Adrenal gland (tissue), 12 donors: ENCODE data around the gene TTC33. TPM values are rescaled to one million over a fixed set of nuclear protein-coding genes. Genes with fewer than 3 reads are reported as not detected.

ENCODE experiments used
- DNase-seq, 7 donors: peaks; one replicate each; pipeline ENCODE4 v3.0.0-alpha.2; 2019 to 2020
- H3K27ac ChIP-seq, 5 donors: fragments of 200-600 bp; sonication (generic) in 4 of 5; 1 replicate in 3 of 5; 2 replicates in 2 of 5; pipeline versions ENCODE4 v1.5.1 to v1.8.0; 2016 to 2020; ENCODE audit warnings: mild to moderate bottlenecking in 1 of 5
- H3K27me3 ChIP-seq: fragments of 200-600 bp; 2 replicates; pipeline ENCODE4 v1.8.0; 2021
- H3K36me3 ChIP-seq, 2 donors: fragments of 200-600 bp; replicated peaks in 1 of 2; 1 replicate in 1 of 2; 2 replicates in 1 of 2; pipeline versions ENCODE4 v1.5.1 to v1.8.0; 2018 to 2022
- H3K4me1 ChIP-seq, 2 donors: fragments of 200-600 bp; replicated peaks in 1 of 2; 1 replicate in 1 of 2; 2 replicates in 1 of 2; pipeline versions ENCODE4 v1.5.1 to v1.8.0; 2018 to 2021
- H3K4me3 ChIP-seq, 4 donors: fragments of 200-600 bp; sonication (generic) in 3 of 4; one replicate each; pipeline ENCODE4 v1.5.1; 2016 to 2018
- H3K9me3 ChIP-seq, 3 donors: fragments of 200-600 bp; sonication (generic) in 1 of 3; replicated peaks in 1 of 3; 1 replicate in 2 of 3; 2 replicates in 1 of 3; pipeline versions ENCODE4 v1.5.1 to v1.8.0; 2016 to 2021
- CTCF ChIP-seq, 6 experiments: fragments of 450-650 bp in 4 of 6; fragments of 200-600 bp in 2 of 6; sonication (generic) in 1 of 6; IDR thresholded peaks; 1 replicate in 5 of 6; 2 replicates in 1 of 6; pipeline versions ENCODE4 v1.5.1 to v1.8.0; 2016 to 2021; ENCODE audit warnings: antibody characterized with exemption in 6 of 6, mild to moderate bottlenecking in 2 of 6, moderate library complexity in 1 of 6
- POLR2A ChIP-seq, 2 donors: fragments of 450-650 bp; IDR thresholded peaks; one replicate each; pipeline ENCODE4 v1.6.1; 2017; ENCODE audit warnings: antibody characterized with exemption in 2 of 2, mild to moderate bottlenecking in 2 of 2, moderate library complexity in 1 of 2
- WGBS, 4 donors: extraction: QIAGEN DNeasy Blood & Tissue Kit in 2 of 4; methylation state at CpG; one replicate each; pipeline versions ENCODE4 v1.1.5 to v1.1.7; 2013 to 2017; 5-methylcytosine and 5-hydroxymethylcytosine counted together
- intact Hi-C, 2 donors: fragments of 100-400 bp; cut with DNase I; formaldehyde crosslinking; loops; one replicate each; pipeline versions ENCODE4 v1.14.1 to v1.15.0; 2022 to 2023
- polyA plus RNA-seq, 3 donors: library from polyadenylated mRNA; stranded (reverse); fragments of 200-250 nt in 2 of 3; fragments of 350-450 nt in 1 of 3; fragmentation: Illumina TruSeq in 1 of 3; extraction: RNeasy Lipid Tissue Mini Kit (QIAGEN cat#74804) in 1 of 3; gene quantifications; one replicate each; pipeline ENCODE4 v1.2.3, GENCODE V29; 2013 to 2014
- small RNA-seq, 2 donors: library from RNA; depleted of rRNA; stranded (forward); fragments of <200 nt; gene quantifications; one replicate each; pipeline ENCODE3, GENCODE V24; 2016
- total RNA-seq, 9 donors: library from RNA; depleted of rRNA in 4 of 9; stranded (reverse); fragments of >200 nt in 4 of 9; fragments of 120-200 nt in 1 of 9; fragmentation: NEBNext Ultra II Directional in 1 of 9; extraction: Animal tissue kit (Norgen Biotek cat#: 25700) in 1 of 9; gene quantifications; one replicate each; pipeline versions ENCODE4 v1.1.0 to v1.2.4, GENCODE V29; 2013 to 2023
- donor health status: healthy with polysubstance abuse.
- donor health status: Bipolar disorder and iron deficiency.
- donor health status: DM: yes; HTN: yes; CAD: no.
- donor health status: DM: no; HTN: no; CAD: no.
- donor health status: DM: no; HTN: no; CAD: no.
- donor health status: DM: yes; HTN: yes; CAD: no.

The TTC33 gene
- total and polyA plus RNA-seq, 12 donors: 5.8 to 33.5 (median 15.3) TPM

DNA sequence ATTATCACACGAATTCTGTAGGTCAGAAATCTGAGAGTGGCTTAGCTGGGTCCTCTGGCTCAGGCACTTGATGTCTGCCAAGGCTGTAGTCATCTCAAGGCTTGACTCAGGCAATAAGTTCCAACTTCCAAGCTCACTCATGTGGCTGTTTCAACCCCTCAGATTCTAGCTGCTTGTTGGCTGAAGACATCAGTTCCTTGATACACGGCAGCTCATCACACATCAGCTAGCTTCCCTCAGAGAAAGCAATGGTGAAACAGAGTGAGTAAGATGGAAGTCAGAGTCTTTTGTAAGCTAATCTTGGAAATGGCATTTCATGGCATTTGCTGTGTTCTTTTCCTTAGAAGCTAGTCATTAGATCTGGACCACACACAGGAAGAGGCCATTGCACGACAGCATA is 280.2 kb downstream of the TTC33 start:
- DNase-seq: no peak
- no peak overlapping the region for H3K4me3 ChIP-seq
- H3K9me3 ChIP-seq: no peaks in the 10 kb centered on the region
- H3K27me3 ChIP-seq: no peaks in the 10 kb centered on the region
- intact Hi-C loops: no loop called here
- no peaks in the 10 kb centered on the region for H3K4me1 ChIP-seq
- H3K36me3 ChIP-seq: no peaks in the 10 kb centered on the region
- WGBS, 4 donors: 74 to 85% (median 76%) methylated on average over 3 of the region's 3 CpGs
- TF ChIP-seq CTCF (IDR thresholded peaks at IDR 0.05) (no peak), POLR2A (IDR thresholded peaks at IDR 0.05) (no peak)
- H3K27ac ChIP-seq: no peak overlapping the region

DNA sequence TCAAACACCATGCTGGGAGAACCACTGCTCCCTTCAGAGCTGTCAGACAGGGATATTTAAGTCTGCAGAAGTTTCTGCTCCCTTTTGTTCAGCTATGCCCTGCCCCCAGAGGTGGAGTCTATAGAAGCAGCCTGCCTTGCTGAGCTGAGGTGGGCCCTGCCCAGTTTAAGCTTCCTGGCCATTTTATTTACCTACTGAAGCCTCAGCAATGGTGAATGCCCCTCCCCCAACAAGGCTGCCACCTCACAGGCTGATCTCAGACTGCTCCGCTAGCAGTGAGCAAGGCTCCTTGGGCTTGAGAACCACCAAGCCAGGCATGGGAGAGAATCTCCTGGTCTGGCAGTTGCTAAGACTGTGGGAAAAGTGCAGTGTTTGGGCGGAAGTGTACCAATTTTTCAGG is 281.5 kb downstream of the TTC33 start:
- no peaks in the 10 kb centered on the region for H3K9me3 ChIP-seq
- no peak overlapping the region for H3K4me3 ChIP-seq
- no peaks in the 10 kb centered on the region for H3K36me3 ChIP-seq
- no peak overlapping the region for H3K27ac ChIP-seq
- no peaks in the 10 kb centered on the region for H3K4me1 ChIP-seq
- H3K27me3 ChIP-seq: no peaks in the 10 kb centered on the region
- WGBS, 4 donors: 78 to 89% (median 86%) methylated on average over 2 of the region's 2 CpGs
- TF ChIP-seq POLR2A (IDR thresholded peaks at IDR 0.05): no peak
- TF ChIP-seq CTCF (IDR thresholded peaks at IDR 0.05): no peak
- DNase-seq: no peak
- intact Hi-C loops: no loop called here

DNA sequence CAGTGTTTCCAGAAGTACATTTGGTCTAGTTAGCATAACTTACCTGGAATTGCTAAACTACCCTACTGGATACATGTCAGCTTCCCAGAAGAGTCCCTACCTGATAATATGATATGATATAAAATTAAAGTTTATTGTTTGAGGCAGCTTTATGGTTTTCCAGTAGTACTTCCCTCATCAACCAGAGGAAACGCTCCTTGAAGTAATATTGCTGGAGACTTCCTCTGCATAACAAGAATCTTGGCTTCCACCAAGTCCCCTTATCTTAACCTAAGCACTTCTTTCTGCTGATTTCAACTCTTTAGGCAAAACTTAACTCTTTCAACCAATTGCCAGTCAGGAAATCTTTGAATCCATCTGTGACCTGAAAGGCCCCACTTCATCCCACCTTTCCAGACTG is 290.3 kb downstream of the TTC33 start:
- no peaks in the 10 kb centered on the region for H3K36me3 ChIP-seq
- peaks cover 0 to 6% (median 0%) of the 10 kb centered on the region in 3 donors for H3K9me3 ChIP-seq
- 24 to 44% (median 40%) methylated on average over 1 of the region's 1 CpG for WGBS, 4 donors
- H3K4me1 ChIP-seq: no peaks in the 10 kb centered on the region
- no peak overlapping the region for H3K27ac ChIP-seq
- no peak for TF ChIP-seq POLR2A (IDR thresholded peaks at IDR 0.05)
- TF ChIP-seq CTCF (IDR thresholded peaks at IDR 0.05): no peak
- no peak for DNase-seq
- no peaks in the 10 kb centered on the region for H3K27me3 ChIP-seq
- no peak overlapping the region for H3K4me3 ChIP-seq
- intact Hi-C loops: no loop called here

DNA sequence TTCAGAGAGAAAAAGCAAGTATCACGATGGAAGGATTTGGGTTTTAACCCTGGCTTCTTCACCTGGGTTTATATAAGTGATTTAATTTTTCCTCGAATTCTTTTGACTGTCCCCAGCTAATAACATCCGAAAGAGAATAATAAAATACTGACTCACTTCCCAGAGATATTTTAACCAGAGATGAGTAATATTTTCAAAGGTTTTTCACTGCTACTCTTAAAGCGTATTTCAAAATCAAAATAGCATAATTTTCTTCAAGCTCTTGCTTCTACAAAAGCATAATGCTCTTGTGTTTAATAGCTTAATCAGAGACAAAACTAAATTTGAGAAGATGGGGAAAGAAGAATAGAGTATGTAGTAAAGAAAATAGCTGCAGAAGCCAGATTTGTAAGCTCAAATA is 291.2 kb downstream of the TTC33 start:
- H3K36me3 ChIP-seq: no peaks in the 10 kb centered on the region
- no peak overlapping the region for H3K27ac ChIP-seq
- no peak for DNase-seq
- H3K9me3 ChIP-seq: peaks cover 0 to 6% (median 0%) of the 10 kb centered on the region in 3 donors
- H3K4me3 ChIP-seq: no peak overlapping the region
- no peaks in the 10 kb centered on the region for H3K27me3 ChIP-seq
- intact Hi-C loops: no loop called here
- no peaks in the 10 kb centered on the region for H3K4me1 ChIP-seq
- no peak for TF ChIP-seq CTCF (IDR thresholded peaks at IDR 0.05)
- TF ChIP-seq POLR2A (IDR thresholded peaks at IDR 0.05): no peak
- WGBS, 4 donors: 55 to 74% (median 67%) methylated on average over 4 of the region's 4 CpGs

Small RNA genes lying within 50 kb of the gene (small RNA-seq; reads per million reads assigned to genes)
- gene RF00092 (0 reads per million in 2 donors), gene RF00191 (0 reads per million in 2 donors)

Other genes starting within 250 kb of the TTC33 start
- 10 to 100 TPM in 8 of 9 donors, 1 to 10 TPM in 1; 1.3 to 89.6 (median 24.6) TPM for gene PTGER4, start 76.0 kb downstream of the TTC33 start, total RNA-seq
- 1 to 10 TPM; 3.4 to 5.2 (median 5.0) TPM for gene PTGER4, start 76.0 kb downstream of the TTC33 start, polyA plus RNA-seq
- gene PRKAA1, start 42.4 kb upstream of the TTC33 start, total RNA-seq: 100 to 1,000 TPM in 1 of 9 donors, 10 to 100 TPM in 8; 42.5 to 100 (median 64.9) TPM
- gene PRKAA1, start 42.4 kb upstream of the TTC33 start, polyA plus RNA-seq: 10 to 100 TPM; 19.5 to 58.3 (median 21.4) TPM
- gene RPL37, start 79.3 kb upstream of the TTC33 start, total RNA-seq: 1,000 to 10,000 TPM in 3 of 9 donors, 100 to 1,000 TPM in 6; 171 to 1,483 (median 885) TPM
- gene RPL37, start 79.3 kb upstream of the TTC33 start, polyA plus RNA-seq: 1,000 to 10,000 TPM; 1,448 to 3,068 (median 1,451) TPM
- gene CARD6, start 85.4 kb upstream of the TTC33 start, total RNA-seq: 10 to 100 TPM; 15.0 to 33.1 (median 28.3) TPM
- gene CARD6, start 85.4 kb upstream of the TTC33 start, polyA plus RNA-seq: 10 to 100 TPM in 1 of 3 donors, 1 to 10 TPM in 2; 6.5 to 18.9 (median 9.9) TPM
- gene C7, start 153.5 kb upstream of the TTC33 start, total RNA-seq: 1,000 to 10,000 TPM in 7 of 9 donors, 100 to 1,000 TPM in 2; 447 to 4,123 (median 1,362) TPM
- gene C7, start 153.5 kb upstream of the TTC33 start, polyA plus RNA-seq: 1,000 to 10,000 TPM in 1 of 3 donors, 100 to 1,000 TPM in 2; 442 to 1,201 (median 740) TPM